ENCODE measurements around the gene ELP2. TPM values are rescaled to one million over a fixed set of nuclear protein-coding genes. Genes with fewer than 3 reads are reported as not detected.

The ELP2 gene
- total and polyA plus RNA-seq, 2 donors (not counting 3 experiments of a cell fraction or from before 2014, with no cell fraction given): 37.8 to 90.5 TPM

DNA sequence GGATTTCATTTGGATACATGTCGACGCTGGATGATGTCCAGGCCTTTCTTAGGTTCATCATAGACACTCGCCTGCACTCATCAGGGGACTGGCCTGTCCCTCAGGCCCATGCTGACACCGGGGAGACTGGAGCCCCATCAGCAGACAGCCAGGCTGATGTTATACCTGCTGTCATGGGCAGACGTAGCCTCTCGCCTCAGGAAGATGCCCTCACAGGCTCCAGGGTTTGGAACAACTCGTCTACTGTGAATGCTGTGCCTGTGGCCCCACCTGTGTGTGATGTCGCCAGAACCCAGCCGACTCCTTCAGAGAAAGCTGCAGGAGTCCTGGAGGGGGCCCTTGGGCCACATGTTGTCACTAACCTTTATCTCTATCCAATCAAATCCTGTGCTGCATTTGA lies 85.9 kb downstream of the ELP2 start:
- CTCF ChIA-PET: no interaction called here

More for the DNA sequence above, 85.9 kb downstream of the ELP2 start:
- Histone ChIP-seq H3K9ac (replicated peaks; ENCODE audit: extremely low read depth, insufficient read depth, low read length) (no peak overlapping the region), H3K27me3 (ENCODE audit: control insufficient read depth in 2 of 2, insufficient read depth in 2 of 2, low read length in 2 of 2) (no peaks in the 10 kb centered on the region), H3K36me3 (ENCODE audit: control insufficient read depth in 2 of 2, extremely low read depth in 1 of 2, insufficient read depth in 2 of 2, low read length in 2 of 2) (no peaks in the 10 kb centered on the region), H4K20me1 (replicated peaks; ENCODE audit: control insufficient read depth, extremely low read depth, insufficient read depth, low read length) (no peaks in the 10 kb centered on the region), H3K4me3 (replicated peaks in 1 of 3; ENCODE audit: insufficient read depth in 1 of 3, low read depth in 1 of 3, low read length in 3 of 3) (no peak overlapping the region), H3K9me1 (replicated peaks; ENCODE audit: control insufficient read depth, extremely low read depth, insufficient read depth, low read length) (no peaks in the 10 kb centered on the region), H3K4me1 (ENCODE audit: control insufficient read depth, extremely low read depth, insufficient read depth, low read length) (no peaks in the 10 kb centered on the region), H2AFZ (ENCODE audit: low read depth, low read length) (no peak overlapping the region), H3K27ac (ENCODE audit: insufficient read depth, low read depth, low read length) (no peak overlapping the region), H3K79me2 (ENCODE audit: control insufficient read depth, insufficient read depth, low read length) (no peaks in the 10 kb centered on the region), H3K4me2 (ENCODE audit: insufficient read depth, low read length) (no peak overlapping the region), H3K9me3 (replicated peaks; ENCODE audit: control insufficient read depth, insufficient read depth, low read length) (no peaks in the 10 kb centered on the region)
- POLR2A ChIA-PET: no interaction called here
- TF ChIP-seq GATA2 (IDR thresholded peaks at IDR 0.05; ENCODE audit: insufficient read depth, insufficient read length, low read depth, low read length): no peak
- TF ChIP-seq EZH2 (IDR thresholded peaks at IDR 0.05; ENCODE audit: borderline replicate concordance, low read depth, low read length, severe bottlenecking): no peak
- TF ChIP-seq, protein P1, sequence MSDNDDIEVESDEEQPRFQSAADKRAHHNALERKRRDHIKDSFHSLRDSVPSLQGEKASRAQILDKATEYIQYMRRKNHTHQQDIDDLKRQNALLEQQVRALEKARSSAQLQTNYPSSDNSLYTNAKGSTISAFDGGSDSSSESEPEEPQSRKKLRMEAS (IDR thresholded peaks at IDR 0.05; ENCODE audit: insufficient read depth, insufficient read length): no peak
- TF ChIP-seq JUN (IDR thresholded peaks at IDR 0.05; ENCODE audit: borderline replicate concordance, insufficient read depth, insufficient read length, low read depth): no peak
- TF ChIP-seq FOS (IDR thresholded peaks at IDR 0.05; ENCODE audit: borderline replicate concordance, insufficient read depth, low read length): no peak
- no peak for TF ChIP-seq MYC (IDR thresholded peaks at IDR 0.05; ENCODE audit: low read depth, low read length)
- TF ChIP-seq POLR2AphosphoS5 (IDR thresholded peaks at IDR 0.05; ENCODE audit: insufficient read depth, low read depth, low read length): no peak
- TF ChIP-seq, protein P2, sequence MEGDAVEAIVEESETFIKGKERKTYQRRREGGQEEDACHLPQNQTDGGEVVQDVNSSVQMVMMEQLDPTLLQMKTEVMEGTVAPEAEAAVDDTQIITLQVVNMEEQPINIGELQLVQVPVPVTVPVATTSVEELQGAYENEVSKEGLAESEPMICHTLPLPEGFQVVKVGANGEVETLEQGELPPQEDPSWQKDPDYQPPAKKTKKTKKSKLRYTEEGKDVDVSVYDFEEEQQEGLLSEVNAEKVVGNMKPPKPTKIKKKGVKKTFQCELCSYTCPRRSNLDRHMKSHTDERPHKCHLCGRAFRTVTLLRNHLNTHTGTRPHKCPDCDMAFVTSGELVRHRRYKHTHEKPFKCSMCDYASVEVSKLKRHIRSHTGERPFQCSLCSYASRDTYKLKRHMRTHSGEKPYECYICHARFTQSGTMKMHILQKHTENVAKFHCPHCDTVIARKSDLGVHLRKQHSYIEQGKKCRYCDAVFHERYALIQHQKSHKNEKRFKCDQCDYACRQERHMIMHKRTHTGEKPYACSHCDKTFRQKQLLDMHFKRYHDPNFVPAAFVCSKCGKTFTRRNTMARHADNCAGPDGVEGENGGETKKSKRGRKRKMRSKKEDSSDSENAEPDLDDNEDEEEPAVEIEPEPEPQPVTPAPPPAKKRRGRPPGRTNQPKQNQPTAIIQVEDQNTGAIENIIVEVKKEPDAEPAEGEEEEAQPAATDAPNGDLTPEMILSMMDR (IDR thresholded peaks at IDR 0.05; ENCODE audit: extremely low read depth in 1 of 2, insufficient read depth in 1 of 2, low read depth in 1 of 2, low read length in 2 of 2): no peak
- TF ChIP-seq POLR2A (IDR thresholded peaks at IDR 0.05; ENCODE audit: low read depth, low read length): no peak
- dilution Hi-C loops (cut with MboI; ENCODE audit: extremely low pct_ligation_motif_present, low sequenced_read_pairs): no loop called here
- FAIRE-seq (no peak), DNase-seq (ENCODE audit: low read depth, low spot score) (no peak)
- intact Hi-C loops (cut with micrococcal nuclease): no loop called here
- BruUV-seq (replicated peaks): no TSS peak
